Activated CD4-positive, alpha-beta T cell treated with anti-CD3 and anti-CD28 coated beads, Interleukin-2, Interleukin-6, amounts not matched to agents 100 ng/mL and 50 ng/mL, durations not matched to agents 16 hours and 8 hours (primary cell): Measurements from ENCODE around the gene RPTN.
A peak's percentile ranks its signal among the peaks of the same experiment; 100 is the strongest.

Experiments used
- DNase-seq: peaks from one replicate; pipeline ENCODE4 v3.0.0-alpha.2; 2020

The RPTN gene

GRCh38 chr1:152110365-152110859, 48.6 kb downstream of the RPTN start:
- DNase-seq: peak; percentile 54

DNA sequence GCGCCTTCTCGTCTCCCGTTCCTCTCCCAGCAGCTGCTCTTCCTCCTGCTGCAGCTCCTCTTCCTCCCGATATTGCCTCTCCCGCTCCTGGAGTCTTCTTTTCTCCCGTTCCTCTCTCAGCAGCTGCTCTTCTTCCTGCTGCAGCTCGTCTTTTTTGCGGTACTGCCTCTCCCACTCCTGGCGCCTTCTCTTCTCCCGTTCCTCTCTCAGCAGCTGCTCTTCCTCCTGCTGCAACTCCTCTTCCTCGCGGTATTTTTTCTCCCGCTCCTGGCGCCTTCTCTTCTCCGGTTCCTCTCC, 49.1 kb downstream of the RPTN start:
- no peak for DNase-seq

DNA sequence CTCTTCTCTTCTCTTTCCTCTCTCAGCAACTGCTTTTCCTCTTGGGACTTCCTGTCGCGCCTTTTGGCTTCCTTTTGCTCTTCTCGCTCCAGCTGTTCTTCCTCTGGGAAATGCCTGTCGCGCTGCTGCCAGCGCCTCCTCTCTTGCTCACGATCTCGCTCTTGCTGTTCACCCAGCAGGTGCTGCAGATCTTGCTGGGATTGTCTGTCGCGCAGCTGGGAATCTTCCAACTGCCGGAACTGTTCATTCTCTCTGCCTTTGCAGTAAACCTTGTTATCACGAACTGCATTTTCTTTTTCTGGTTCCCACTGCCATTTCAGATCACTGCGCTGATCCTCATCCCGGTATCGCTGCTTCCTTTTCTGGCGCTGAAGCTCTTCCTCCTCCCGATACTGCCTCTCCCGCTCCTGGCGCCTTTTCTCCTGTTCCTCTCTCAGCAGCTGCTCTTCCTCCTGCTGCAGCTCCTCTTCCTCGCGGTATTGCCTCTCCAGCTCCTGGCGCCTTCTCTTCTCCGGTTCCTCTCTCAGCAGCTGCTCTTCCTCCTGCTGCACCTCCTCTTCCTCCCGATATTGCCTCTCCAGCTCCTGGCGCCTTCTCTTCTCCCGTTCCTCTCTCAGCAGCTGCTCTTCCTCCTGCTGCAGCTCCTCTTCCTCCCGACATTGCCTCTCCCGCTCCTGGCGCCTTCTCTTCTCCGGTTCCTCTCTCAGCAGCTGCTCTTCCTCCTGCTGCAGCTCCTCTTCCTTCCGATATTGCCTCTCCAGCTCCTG, 49.6 kb downstream of the RPTN start:
- no peak for DNase-seq

DNA sequence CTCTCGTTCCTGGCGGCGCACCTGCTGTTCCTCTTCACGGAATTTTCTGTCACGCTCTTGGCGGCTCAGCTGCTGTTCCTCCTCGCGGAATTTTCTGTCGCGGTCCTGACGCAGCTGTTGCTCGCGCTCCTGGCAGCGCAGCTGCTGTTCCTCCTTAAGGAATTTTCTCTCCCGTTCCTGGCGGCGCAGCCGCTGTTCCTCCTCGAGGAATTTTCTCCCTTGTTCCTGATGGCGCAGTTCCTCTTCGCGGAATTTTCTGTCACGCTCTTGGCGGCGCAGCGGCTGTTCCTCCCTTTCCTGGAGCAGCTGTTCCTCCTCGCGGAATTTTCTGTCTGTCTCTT, 50.2 kb downstream of the RPTN start:
- no peak for DNase-seq

DNA sequence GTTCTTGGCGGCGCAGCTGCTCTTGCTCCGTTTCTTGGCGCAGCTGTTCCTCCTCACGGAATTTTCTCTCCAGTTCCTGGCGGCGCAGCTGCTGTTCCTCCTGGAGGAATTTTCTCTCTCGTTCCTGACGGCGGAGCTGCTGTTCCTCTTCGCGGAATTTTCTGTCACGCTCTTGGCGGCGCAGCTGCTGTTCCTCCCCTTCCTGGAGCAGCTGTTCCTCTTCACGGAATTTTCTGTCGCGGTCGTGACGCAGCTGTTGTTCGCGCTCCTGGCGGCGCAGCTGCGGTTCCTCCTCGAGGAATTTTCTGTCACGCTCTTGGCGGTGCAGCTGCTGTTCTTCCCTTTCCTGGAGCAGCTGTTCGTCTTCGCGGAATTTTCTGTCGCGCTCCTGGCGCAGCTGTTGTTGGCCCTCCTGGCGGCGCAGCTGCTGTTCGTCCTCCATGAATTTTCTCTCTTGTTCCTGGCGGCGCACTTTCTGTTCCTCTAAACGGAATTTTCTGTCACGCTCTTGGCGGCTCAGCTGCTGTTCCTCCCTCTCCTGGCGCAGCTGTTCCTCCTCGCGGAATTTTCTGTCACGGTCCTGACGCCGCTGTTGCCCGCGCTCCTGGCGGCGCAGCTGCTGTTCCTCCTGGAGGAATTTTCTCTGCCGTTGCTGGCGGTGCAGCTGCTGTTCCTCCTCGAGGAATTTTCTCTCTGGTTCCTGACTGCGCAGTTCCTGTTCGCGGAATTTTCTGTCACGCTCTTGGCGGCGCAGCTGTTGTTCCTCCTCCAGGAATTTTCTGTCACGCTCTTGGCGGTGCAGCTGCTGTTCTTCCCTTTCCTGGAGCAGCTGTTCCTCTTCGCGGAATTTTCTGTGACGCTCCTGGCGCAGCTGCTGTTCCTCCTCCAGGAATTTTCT, 50.8 kb downstream of the RPTN start:
- no peak for DNase-seq

DNA sequence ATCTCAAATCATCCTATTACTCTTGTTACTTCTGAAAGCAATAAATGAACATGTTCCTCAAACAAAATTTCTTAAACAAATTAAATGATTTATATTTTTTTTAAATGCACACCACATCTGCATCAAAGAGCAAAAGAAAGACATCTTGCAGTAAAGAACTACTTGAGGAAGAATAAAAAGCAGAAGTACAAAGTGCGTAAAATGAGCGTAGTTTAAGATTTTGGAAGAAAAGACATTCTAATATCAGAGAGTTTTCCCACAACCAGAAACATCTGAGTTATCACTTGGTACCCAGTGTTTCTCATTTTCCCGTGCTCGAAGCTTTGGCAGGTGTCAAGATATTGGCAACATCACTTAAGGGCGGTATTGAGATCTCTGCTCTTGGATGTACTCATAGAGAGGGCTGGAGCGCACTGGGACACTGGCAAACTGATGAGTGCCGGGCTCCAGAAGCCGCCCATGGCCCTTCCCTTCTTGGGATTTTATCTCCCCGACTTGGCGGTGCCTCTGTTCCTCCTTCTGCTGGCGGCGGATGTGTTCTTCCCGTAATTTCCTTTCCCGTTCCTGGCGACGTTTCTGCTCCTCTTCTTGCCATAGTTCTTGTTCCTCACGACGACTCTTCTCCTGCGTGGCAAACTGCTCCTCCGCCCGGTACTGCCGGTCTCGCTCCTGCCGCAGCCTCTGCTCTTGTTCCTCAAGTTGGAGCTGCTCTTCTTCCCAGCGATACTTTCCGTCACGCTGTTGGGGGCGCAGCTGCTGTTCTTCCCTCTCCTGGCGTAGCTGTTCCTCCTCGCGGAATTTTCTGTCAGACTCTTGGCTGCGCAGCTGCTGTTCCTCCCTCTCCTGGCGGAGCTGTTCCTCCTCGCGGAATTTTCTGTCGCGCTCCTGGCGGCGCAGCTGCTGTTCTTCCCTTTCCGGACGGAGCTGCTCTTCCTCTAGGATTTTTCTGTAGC, 51.7 kb downstream of the RPTN start:
- no peak for DNase-seq

DNA sequence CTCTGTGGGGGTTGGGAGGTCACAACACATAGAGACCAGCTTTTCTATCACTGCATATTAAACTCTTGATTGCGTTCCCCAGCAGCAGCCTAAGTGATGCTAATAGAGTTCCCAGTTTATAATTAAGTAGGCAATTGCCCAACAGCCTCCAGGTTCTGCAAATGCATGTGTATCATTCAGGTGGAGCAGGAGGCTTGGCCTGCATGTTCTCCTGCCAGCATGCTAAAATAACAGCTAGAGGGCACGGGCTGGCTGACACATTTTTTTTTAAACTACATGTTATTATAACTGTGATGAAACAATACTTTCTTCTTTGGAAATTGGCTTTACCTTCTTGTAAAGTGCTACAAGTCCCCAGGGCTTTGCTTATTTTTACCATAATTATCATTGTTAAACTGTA, 54.2 kb downstream of the RPTN start:
- DNase-seq: no peak
